ENCODE results near the gene PRAC1. TPM values are rescaled to one million over a fixed set of nuclear protein-coding genes. Genes with fewer than 3 reads are reported as not detected.

Gene PRAC1
- total and polyA plus RNA-seq, 10 of the 15 experiments (the other 5 are each of a cell fraction or from before 2014, with no cell fraction given) = not detected

DNA sequence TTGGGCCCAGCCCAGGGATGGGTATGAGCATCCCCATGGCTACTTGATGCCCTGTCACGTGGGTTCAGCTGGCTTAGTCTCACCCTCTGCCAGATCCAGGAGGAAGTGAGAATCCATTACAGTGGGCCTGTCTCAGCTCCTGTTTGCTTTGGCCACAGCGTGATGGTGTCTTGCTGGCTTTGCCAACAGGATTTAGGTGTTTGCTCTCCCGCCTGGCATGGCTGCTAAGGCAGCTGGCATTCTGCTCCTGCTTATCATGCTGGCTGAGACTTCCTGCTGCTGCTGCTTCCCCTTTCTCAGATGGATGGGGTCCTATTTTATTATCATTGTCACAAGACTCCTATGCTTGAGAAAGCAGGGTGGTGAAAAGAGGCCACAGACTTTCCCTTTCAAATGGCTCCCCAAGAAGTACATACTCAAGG, 34.5 kb upstream of the PRAC1 start:
- BruUV-seq (replicated peaks) = no TSS peak
- TF ChIP-seq RAD51 (IDR thresholded peaks at IDR 0.05) (peak; percentile 14; the same call in 1 of the 2 replicates), LARP7 (IDR thresholded peaks at IDR 0.05) (no peak), SPI1 (IDR thresholded peaks at IDR 0.05; ENCODE audit: borderline replicate concordance, insufficient read depth, low read depth, low read length) (peak; percentile 50; the same call in 1 of the 2 replicates)
- TF ChIP-seq, protein P1, sequence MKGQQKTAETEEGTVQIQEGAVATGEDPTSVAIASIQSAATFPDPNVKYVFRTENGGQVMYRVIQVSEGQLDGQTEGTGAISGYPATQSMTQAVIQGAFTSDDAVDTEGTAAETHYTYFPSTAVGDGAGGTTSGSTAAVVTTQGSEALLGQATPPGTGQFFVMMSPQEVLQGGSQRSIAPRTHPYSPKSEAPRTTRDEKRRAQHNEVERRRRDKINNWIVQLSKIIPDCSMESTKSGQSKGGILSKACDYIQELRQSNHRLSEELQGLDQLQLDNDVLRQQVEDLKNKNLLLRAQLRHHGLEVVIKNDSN (IDR thresholded peaks at IDR 0.05; ENCODE audit: borderline replicate concordance, extremely low read length, insufficient read depth, low read depth, low read length) = peak; percentile 52
- TF ChIP-seq, protein P2, sequence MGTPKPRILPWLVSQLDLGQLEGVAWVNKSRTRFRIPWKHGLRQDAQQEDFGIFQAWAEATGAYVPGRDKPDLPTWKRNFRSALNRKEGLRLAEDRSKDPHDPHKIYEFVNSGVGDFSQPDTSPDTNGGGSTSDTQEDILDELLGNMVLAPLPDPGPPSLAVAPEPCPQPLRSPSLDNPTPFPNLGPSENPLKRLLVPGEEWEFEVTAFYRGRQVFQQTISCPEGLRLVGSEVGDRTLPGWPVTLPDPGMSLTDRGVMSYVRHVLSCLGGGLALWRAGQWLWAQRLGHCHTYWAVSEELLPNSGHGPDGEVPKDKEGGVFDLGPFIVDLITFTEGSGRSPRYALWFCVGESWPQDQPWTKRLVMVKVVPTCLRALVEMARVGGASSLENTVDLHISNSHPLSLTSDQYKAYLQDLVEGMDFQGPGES (IDR thresholded peaks at IDR 0.05) = no peak

More for the DNA sequence above, 34.5 kb upstream of the PRAC1 start:
- no peak overlapping the region for H3K27ac ChIP-seq (ENCODE audit: control insufficient read depth, insufficient read depth)
- POLR2A ChIA-PET = interaction anchor here (0.5 kb wide), 1 partner anchor 298 kb away, joined by 3 read pairs; no protein-coding TSS in a partner anchor
- in situ Hi-C loops (cut with MboI) (no loop called here), intact Hi-C loops (cut with micrococcal nuclease; ENCODE audit: unreplicated experiment) (no loop called here)
- no peak overlapping the region for H3K4me3 ChIP-seq
- H3K9ac ChIP-seq (ENCODE audit: control insufficient read depth, insufficient read depth, low read length) = no peak overlapping the region
- H3K4me1 ChIP-seq (ENCODE audit: control insufficient read depth, insufficient read depth, low read length) = no peaks in the 10 kb centered on the region
- SMC1A ChIA-PET (ENCODE audit: uncharacterized antibody, unreplicated experiment) = no interaction called here
- CTCF ChIA-PET = interaction anchor here (1.0 to 2.7 kb wide), 2 partner anchors 33 to 44 kb away, joined by 3 to 13 read pairs; partner anchors contain the start of gene PRAC2
- no peaks in the 10 kb centered on the region for H3K36me3 ChIP-seq (ENCODE audit: control insufficient read depth in 2 of 2, insufficient read depth in 2 of 2, low read length in 1 of 2)
- H3K9me3 ChIP-seq (replicated peaks; ENCODE audit: control insufficient read depth, insufficient read depth, low read length) = no peaks in the 10 kb centered on the region
- H3K27me3 ChIP-seq (replicated peaks in 1 of 2; ENCODE audit: control insufficient read depth in 2 of 2, insufficient read depth in 2 of 2, low read length in 1 of 2) = peaks cover 21 to 23% of the 10 kb centered on the region in 2 experiments
- ATAC-seq (peak; percentile 40; the same call in 1 of the 3 replicates), DNase-seq (ENCODE audit: low read depth, low spot score) (no peak), FAIRE-seq (no peak)
- no peak overlapping the region for H2AFZ ChIP-seq (ENCODE audit: control insufficient read depth, low read depth, low read length)
- no peak overlapping the region for H3K4me2 ChIP-seq (ENCODE audit: control insufficient read depth, insufficient read depth)
- peaks cover 2% of the 10 kb centered on the region; the same call in 1 of the 2 replicates for H4K20me1 ChIP-seq (ENCODE audit: control insufficient read depth, insufficient read depth)
- RAD21 ChIA-PET (ENCODE audit: unreplicated experiment) = interaction anchor here (0.5 kb wide), 1 partner anchor 746 kb away, joined by 3 read pairs; no protein-coding TSS in a partner anchor
- H3K79me2 ChIP-seq (ENCODE audit: control insufficient read depth, insufficient read depth, low read length) = no peaks in the 10 kb centered on the region
- 2% methylated on average over 3 of the region's 3 CpGs for WGBS (ENCODE audit: insufficient coverage, insufficient replicate concordance, low lambda C conversion rate, missing lambda C conversion rate)

Measured in GM12878 (cell line).